Left ventricle myocardium inferior (tissue), 1 donor: ENCODE results near the gene SPRR2D. TPM values are rescaled to one million over a fixed set of nuclear protein-coding genes. Genes with fewer than 3 reads are reported as not detected.

Experiments
- DNase-seq: peaks from one replicate; pipeline ENCODE4 v3.0.0-alpha.2; 2020
- H3K27ac ChIP-seq: fragments of 200-600 bp; replicated peaks from 2 replicates; pipeline ENCODE4 v1.8.0; 2021
- H3K27me3 ChIP-seq: fragments of 200-600 bp; 2 replicates; pipeline ENCODE4 v1.8.0; 2021; ENCODE audit warnings: low read depth
- H3K36me3 ChIP-seq: fragments of 200-600 bp; 2 replicates; pipeline ENCODE4 v1.8.0; 2021
- H3K4me1 ChIP-seq: fragments of 200-600 bp; 2 replicates; pipeline ENCODE4 v1.8.0; 2021
- H3K4me3 ChIP-seq: fragments of 200-600 bp; 2 replicates; pipeline ENCODE4 v1.8.0; 2021; ENCODE audit warnings: mild to moderate bottlenecking, moderate library complexity
- H3K9me3 ChIP-seq: fragments of 200-600 bp; replicated peaks from 2 replicates; pipeline ENCODE4 v1.8.0; 2021
- intact Hi-C: fragments of 100-400 bp; cut with micrococcal nuclease; formaldehyde crosslinking; loops from one replicate; pipeline ENCODE4 v1.11.0; 2022
- long read RNA-seq: library from polyadenylated mRNA; unstranded; transcript quantifications from one replicate; pipeline ENCODE4 v2.0.0, GENCODE V29; 2021
- total RNA-seq: library from RNA; stranded (reverse); fragmentation: NEBNext Ultra II Directional; extraction: Animal tissue kit (Norgen Biotek cat#: 25700); gene quantifications from one replicate; pipeline ENCODE4 v1.2.1, GENCODE V29; 2021
- TF ChIP-seq, protein P1 (sequence below): fragments of 200-600 bp; IDR thresholded peaks from 2 replicates; pipeline ENCODE4 v1.8.0; 2021; ENCODE audit warnings: antibody characterized with exemption, mild to moderate bottlenecking, borderline replicate concordance
- donor health status: DM: no; HTN: yes; CAD: no; lungs with severe emphysema.

The SPRR2D gene
- total RNA-seq: not detected
- long read RNA-seq: 0 reads

DNA sequence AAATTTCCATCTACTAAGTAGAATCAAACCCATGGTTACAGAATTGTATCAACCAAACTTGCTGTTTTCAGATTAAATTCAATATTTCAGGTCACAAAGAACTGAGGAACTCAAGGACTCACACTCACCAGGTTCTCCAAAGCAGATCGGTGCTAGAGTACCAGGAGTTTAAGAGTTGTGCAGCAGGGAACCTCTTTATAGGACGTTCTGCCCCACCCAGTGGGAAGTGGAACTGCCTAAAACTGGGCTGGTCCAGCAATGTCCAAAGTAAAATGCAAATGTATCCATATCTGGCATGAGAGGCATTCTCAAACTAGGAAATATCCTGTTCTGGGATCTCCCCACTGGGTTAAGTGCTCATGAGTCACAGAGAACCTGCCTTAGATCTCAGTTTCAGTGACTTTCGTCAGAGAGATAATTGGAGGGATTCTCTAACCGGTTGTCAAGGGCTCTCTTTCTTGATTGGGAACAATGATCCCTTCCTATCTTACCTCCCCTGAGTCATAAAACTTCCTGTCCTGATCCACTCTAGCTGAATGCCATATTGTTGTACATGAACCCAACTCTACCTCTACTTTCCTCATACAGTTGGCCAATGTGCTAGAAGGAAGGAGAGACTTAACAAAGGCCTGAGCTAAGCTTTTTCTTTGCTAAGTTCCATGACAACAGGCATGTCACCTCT is at the start of gene SPRR2D:
Gene SPRR2D (minus strand): TSS at position 171 of the 682 bp plus-strand sequence. CDS start 774 bp downstream, outside the sequence.
- Histone ChIP-seq H3K36me3 (no peaks in the 10 kb centered on the region), H3K27me3 (no peaks in the 10 kb centered on the region), H3K27ac (no peak within 1 kb of the TSS), H3K4me1 (no peaks in the 10 kb centered on the region), H3K4me3 (no peak within 1 kb of the TSS), H3K9me3 (peaks cover 4% of the 10 kb centered on the region)
- TF ChIP-seq, protein P1, sequence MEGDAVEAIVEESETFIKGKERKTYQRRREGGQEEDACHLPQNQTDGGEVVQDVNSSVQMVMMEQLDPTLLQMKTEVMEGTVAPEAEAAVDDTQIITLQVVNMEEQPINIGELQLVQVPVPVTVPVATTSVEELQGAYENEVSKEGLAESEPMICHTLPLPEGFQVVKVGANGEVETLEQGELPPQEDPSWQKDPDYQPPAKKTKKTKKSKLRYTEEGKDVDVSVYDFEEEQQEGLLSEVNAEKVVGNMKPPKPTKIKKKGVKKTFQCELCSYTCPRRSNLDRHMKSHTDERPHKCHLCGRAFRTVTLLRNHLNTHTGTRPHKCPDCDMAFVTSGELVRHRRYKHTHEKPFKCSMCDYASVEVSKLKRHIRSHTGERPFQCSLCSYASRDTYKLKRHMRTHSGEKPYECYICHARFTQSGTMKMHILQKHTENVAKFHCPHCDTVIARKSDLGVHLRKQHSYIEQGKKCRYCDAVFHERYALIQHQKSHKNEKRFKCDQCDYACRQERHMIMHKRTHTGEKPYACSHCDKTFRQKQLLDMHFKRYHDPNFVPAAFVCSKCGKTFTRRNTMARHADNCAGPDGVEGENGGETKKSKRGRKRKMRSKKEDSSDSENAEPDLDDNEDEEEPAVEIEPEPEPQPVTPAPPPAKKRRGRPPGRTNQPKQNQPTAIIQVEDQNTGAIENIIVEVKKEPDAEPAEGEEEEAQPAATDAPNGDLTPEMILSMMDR: no peak
- no peak for DNase-seq
- intact Hi-C loops: no loop called here

DNA sequence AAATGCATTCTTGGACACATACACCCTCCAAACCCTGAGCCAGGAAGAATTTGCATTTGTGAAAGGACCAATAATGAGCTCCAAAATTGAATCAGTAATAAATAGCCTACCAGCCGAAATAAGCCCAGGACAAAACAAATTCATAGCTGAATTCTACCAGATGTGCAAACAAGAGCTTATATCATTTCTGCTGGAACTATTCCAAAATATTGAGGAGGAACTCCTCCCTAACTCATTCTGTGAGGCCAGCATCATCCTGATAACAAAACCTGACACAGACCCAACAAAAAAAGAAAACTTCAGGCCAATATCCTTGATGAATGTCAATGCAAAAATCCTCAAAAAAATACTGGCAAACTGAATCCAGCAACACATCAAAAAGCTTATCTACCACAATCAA is 46.7 kb upstream of the SPRR2D start:
- intact Hi-C loops: no loop called here

DNA sequence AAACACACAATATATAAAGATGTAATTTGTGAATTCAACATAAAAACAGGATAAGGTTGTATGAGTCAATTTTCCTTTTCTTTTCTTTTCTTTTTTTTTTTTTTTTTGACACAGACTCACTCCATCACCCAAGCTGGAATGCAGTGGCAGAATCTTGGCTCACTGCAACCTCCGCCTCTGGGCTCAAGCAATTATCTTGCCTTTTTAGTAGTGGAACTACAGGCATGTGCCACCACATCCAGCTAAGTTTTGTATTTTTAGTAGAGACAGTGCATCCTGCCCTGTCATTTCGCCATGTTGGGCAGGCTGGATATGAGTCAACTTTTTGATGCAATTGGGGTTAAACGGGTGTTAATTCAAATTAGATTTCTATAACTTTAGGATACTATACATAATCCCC is 40.8 kb upstream of the SPRR2D start:
- H3K27ac ChIP-seq: no peak overlapping the region
- H3K4me3 ChIP-seq: no peak overlapping the region
- H3K4me1 ChIP-seq: no peaks in the 10 kb centered on the region
- intact Hi-C loops: no loop called here
- H3K9me3 ChIP-seq: peaks cover 34% of the 10 kb centered on the region
- no peaks in the 10 kb centered on the region for H3K36me3 ChIP-seq
- TF ChIP-seq, protein P1: no peak
- H3K27me3 ChIP-seq: no peaks in the 10 kb centered on the region
- no peak for DNase-seq

More for the DNA sequence above, 46.7 kb upstream of the SPRR2D start:
- H3K27me3 ChIP-seq: no peaks in the 10 kb centered on the region
- TF ChIP-seq, protein P1: no peak
- H3K9me3 ChIP-seq: peaks cover 14% of the 10 kb centered on the region
- no peaks in the 10 kb centered on the region for H3K36me3 ChIP-seq
- H3K4me3 ChIP-seq: no peak overlapping the region
- DNase-seq: no peak
- no peaks in the 10 kb centered on the region for H3K4me1 ChIP-seq
- no peak overlapping the region for H3K27ac ChIP-seq

DNA sequence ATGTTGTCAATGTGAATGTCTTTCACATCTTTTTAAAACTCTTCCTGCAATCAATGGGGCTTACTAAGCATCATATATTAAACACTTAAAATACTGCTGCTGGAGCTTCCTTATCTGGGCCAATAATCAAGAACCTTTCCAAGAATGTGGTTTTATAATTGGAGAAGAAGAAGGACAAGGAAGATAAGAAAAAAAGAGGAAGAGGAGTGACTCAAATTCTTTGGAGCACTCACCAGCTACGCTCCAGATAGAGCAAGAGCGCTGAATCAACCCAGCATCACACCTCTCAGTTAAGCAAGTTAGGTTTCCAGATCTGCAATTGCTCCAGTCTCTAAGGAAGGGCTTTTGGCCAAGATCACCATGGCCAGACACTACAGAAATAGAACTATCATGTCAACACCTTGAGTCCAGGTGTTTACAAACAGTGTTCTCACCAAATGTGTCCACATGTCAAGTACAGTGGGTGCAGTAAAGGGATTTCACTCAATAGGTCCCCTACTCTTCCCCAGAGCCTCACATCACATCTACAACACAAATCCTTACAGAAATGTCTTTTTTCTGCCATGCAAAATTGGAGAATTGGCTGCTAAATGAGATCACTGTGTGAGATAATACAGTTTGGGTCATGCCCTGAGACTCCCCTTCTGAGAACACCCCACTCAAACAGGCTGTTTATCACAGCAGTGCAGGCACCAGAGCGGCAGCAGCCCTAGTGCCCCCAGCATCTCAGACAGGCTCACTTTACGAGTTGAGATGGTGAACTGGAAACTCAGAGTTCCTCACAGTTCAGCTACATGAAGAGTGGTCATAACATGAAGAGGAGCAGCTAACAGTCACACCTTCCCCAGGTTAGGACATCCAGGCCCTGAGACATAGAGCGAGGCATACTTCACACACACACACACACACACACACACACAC is 32.1 kb upstream of the SPRR2D start:
- no peak overlapping the region for H3K4me3 ChIP-seq
- no peaks in the 10 kb centered on the region for H3K4me1 ChIP-seq
- intact Hi-C loops: no loop called here
- TF ChIP-seq, protein P1: no peak
- no peak overlapping the region for H3K27ac ChIP-seq
- no peaks in the 10 kb centered on the region for H3K27me3 ChIP-seq
- no peak for DNase-seq
- H3K36me3 ChIP-seq: no peaks in the 10 kb centered on the region
- H3K9me3 ChIP-seq: peaks cover 10% of the 10 kb centered on the region

DNA sequence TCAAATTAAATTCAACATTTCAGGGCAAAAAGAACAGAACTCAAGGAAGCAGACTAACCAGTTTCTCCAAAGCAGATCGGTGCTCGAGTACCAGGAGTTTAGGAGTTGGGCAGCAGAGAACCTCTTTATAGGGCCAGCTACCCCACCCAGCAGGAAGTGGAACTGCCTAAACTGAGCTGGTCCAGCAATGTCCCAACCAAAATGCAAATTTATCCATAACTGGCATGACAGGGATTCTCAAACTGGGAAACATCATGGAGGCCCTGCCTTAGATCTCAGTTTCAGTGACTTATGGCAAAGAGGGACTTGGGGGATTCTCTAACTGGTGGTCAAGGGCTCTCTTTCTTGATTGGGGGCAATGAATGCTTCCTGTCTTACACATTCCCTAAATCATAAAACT is 30.6 kb upstream of the SPRR2D start, which contains the start of gene SPRR2B:
Gene SPRR2B (minus strand): TSS at position 101 of the 400 bp plus-strand sequence. CDS start 772 bp downstream, outside the sequence.
- no peak for DNase-seq
- Histone ChIP-seq H3K4me1 (no peaks in the 10 kb centered on the region), H3K9me3 (peaks cover 5% of the 10 kb centered on the region), H3K36me3 (no peaks in the 10 kb centered on the region), H3K27ac (no peak within 1 kb of the TSS), H3K27me3 (no peaks in the 10 kb centered on the region), H3K4me3 (no peak within 1 kb of the TSS)
- TF ChIP-seq, protein P1: no peak
- intact Hi-C loops: no loop called here
